GM12892 (cell line): ENCODE results near the gene NEUROG3.

Experiments used
- POLR2AphosphoS5 ChIP-seq: IDR thresholded peaks from 2 replicates; pipeline ENCODE4 v1.6.1; 2011; ENCODE audit warnings: low read depth, low read length, control low read depth
- TAF1 ChIP-seq: IDR thresholded peaks from 2 replicates; pipeline ENCODE4 v1.6.1; 2011; ENCODE audit warnings: low read depth, mild to moderate bottlenecking, control low read depth, low read length, borderline replicate concordance

DNA sequence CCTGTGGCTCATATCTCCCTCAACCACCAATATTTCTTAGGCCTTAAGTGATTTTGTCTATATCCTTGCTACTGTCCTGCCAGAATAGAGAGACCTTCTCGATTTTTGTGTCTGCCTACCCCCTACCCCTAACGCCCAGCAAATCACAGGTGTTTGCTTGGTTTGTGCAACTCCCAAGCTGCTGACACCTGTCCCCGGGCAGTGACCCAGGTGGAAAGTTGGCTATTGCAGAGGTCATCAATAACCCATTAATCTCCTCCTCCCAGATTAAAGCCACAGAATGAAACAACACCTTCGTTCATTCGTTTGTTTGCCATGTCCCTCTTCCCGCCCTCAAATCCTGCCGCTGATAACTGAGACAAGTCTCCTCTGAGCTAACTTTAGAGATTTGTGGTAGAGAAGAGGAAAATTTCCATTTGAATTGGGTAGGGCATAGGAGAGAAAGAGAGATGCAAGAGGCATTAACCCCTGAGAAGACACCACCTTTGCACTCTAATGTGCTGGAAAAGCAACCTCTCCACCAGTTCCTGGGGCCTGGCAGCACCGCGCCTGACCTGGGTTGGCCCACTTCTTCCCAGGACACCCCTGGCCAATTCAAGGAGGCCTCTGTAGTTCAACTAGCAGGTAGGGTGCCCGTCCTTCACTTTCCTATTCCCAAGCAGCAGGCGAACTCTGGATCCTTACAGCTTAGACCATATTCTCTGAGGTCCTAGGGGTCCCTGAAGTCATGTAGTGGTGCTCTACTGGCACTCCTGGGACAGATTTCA, 3.0 kb downstream of the NEUROG3 start:
- TF ChIP-seq POLR2AphosphoS5 = no peak
- TF ChIP-seq TAF1 = no peak
